Measurements from ENCODE around the gene DCN. TPM values are rescaled to one million over a fixed set of nuclear protein-coding genes. Genes with fewer than 3 reads are reported as not detected.

The DCN gene
- total RNA-seq, 4 donors from 2014 or later, result 753 to 2,728 (median 2,146) TPM

- ATAC-seq (ENCODE audit: low FRiP score) (no peak), DNase-seq (ENCODE audit: low spot score) (no peak)
Measured at GRCh38 chr12:91171476-91171875, 11.1 kb downstream of the DCN start.

GRCh38 chr12:91163116-91163515, 19.5 kb downstream of the DCN start:
- no peak for TF ChIP-seq CTCF (IDR thresholded peaks at IDR 0.05)
- ATAC-seq (ENCODE audit: low FRiP score), result no peak

More at GRCh38 chr12:91171476-91171875, 11.1 kb downstream of the DCN start:
- TF ChIP-seq CTCF (IDR thresholded peaks at IDR 0.05), result no peak

GRCh38 chr12:91161009-91161408, 21.6 kb downstream of the DCN start:
- no peak for TF ChIP-seq CTCF (IDR thresholded peaks at IDR 0.05)

More at GRCh38 chr12:91163116-91163515, 19.5 kb downstream of the DCN start:
- no peak for DNase-seq (ENCODE audit: low spot score)

GRCh38 chr12:91155990-91156389, 26.6 kb downstream of the DCN start:
- ATAC-seq (ENCODE audit: low FRiP score) (no peak), DNase-seq (ENCODE audit: low spot score) (no peak)
- no peak for TF ChIP-seq CTCF (IDR thresholded peaks at IDR 0.05)

More at GRCh38 chr12:91161009-91161408, 21.6 kb downstream of the DCN start:
- DNase-seq (ENCODE audit: low spot score) (no peak), ATAC-seq (ENCODE audit: low FRiP score) (no peak)

- ATAC-seq (ENCODE audit: low FRiP score) (no peak), DNase-seq (ENCODE audit: low spot score) (no peak)
- no peak for TF ChIP-seq CTCF (IDR thresholded peaks at IDR 0.05)
Measured at GRCh38 chr12:91154131-91154530, 28.5 kb downstream of the DCN start.

- no peak for DNase-seq (ENCODE audit: low spot score)
- no peak for TF ChIP-seq CTCF (IDR thresholded peaks at IDR 0.05)
- ATAC-seq (ENCODE audit: low FRiP score), result no peak
Measured at GRCh38 chr12:91144053-91144452, 38.6 kb downstream of the DCN start.

GRCh38 chr12:91143206-91143605, 39.4 kb downstream of the DCN start:
- DNase-seq (ENCODE audit: low spot score) (no peak), ATAC-seq (ENCODE audit: low FRiP score) (no peak)
- no peak for TF ChIP-seq CTCF (IDR thresholded peaks at IDR 0.05)
